ENCODE measurements around the gene AMFR.

The AMFR gene

DNA sequence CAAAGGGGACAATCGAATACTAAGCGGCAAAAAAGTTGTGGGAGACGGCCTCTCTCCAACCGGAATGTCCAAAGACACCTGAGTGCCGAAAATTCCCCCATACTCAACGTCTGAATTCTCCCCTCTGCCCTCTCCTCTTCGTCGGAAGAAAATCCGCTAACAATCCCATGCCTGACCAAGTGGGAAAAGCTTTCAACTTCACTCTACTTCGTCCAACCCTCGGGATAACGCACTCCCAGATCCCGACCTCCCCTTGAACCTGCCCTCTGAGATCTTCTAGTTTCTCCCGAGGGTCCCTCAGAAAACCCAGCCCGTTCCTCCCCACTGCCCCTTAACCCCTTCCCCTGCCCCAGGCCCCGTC is 961 bp downstream of the AMFR start:
- in situ Hi-C loops (cut with MboI; ENCODE audit: low sequenced_read_pairs): no loop called here

DNA sequence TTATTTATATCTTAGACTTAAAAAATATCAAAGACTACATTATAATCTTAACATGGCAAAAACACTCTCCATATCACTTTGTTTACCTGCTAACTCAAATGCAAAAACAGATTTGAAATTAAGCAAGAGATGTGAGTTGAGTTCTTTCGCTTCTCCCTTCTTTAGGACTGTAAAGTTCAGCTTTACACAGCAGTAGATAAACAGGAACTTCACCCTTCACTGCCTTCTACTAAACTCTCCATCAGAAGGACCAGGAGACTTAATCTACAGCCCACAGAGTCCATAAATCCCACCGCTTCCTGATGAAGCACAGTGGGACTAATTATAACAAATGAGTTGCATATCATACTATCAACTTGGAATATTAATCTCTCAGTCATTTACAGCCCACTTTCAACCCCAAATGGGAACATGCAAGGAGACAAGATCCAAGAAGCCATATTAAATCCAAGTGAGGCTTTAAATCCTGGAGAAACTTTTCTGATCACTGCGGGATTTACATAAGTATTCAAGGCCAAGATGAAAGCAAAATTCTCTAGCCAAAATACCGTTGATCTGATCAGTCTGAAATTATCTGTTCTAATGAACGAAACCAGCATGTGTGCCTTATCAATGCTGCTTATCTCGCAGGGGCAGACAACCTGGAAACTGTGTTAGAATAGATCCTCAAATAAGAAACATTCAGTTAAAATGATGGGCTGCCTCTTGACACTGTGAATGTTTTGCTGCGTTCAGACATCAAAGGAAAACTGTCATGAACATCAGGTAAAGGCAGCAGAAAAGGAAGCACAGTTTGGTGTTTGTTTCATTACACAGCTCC is 1.6 kb downstream of the AMFR start:
- in situ Hi-C loops (cut with MboI; ENCODE audit: low sequenced_read_pairs): no loop called here

DNA sequence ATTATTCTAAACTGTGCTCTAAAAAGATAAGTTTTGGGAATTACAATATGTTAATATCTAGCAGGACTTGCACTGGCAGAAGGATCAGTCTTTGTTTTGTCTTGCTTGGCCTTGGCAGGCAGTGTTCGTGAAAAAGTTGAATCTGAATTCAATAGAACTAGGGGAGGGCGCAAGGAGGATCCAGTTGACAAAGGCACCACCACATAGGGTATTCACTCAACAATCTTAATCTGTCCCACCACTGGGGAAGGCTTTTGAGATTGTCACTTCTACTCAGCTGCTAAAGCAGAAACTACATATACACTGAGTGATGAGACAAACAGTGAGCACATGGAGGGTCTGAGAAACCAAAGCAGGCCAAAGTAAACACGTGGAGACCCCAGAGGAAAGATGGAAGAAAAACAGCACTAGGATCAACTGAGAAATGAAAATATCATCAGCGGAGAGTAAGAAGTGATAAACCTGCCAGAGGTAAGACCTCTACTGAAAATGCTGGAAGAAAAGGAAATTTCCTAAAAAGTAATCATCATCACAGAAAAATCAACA is 2.4 kb downstream of the AMFR start:
- in situ Hi-C loops (cut with MboI; ENCODE audit: low sequenced_read_pairs): no loop called here

DNA sequence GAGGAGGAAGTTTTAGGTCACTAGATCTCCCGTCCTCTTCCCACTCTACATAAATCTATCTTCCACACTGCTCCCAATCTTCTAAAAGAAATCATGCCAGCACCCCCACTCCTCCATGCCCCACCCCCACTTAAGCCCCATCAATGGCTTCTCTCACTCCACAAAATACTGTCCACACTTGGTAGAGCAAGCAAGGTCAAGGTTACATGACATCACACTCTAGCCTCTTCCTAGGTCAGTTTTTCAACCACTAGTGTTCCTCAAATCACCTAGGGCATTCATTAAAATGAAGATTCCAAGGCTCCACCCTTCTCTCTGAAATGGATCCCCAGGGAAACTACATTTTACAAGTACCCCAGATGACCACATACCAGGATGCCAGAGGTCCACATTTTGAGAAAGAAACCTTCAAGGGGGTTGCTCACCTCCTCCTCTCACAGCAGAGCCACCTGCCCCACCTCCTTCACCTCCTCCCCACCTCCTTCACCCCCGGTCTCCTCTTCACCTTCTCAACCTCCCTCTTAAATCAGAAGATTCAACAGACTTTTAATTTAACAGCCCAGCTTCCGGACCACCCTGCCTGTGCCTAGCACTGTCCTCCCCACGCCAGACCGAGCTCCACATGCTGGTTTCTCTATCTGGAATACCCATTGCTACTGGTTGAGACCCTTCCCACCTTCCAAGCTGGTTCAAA is 3.2 kb downstream of the AMFR start:
- in situ Hi-C loops (cut with MboI; ENCODE audit: low sequenced_read_pairs): no loop called here

- in situ Hi-C loops (cut with MboI; ENCODE audit: low sequenced_read_pairs): no loop called here
Measured at GRCh38 chr16:56421313-56421712, 4.0 kb downstream of the AMFR start.

DNA sequence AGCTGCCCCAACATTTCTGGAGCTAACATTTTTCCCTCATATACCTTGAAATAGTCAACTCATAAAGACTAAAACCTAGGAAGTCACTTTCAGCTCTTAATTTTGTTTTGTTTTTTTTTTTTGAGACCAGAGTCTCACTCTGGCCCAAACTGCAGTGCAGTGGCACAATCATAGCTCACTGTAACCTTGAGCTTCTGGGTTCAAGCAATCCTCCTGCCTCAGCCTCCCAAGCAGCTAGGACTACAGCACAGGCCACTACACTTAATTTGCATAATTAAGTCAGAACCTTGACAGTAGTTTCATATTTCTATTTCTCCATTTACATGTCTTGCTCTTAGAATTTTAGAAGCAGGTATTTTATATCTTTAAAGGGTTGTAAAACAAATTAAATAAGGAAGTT is 4.7 kb downstream of the AMFR start:
- in situ Hi-C loops (cut with MboI; ENCODE audit: low sequenced_read_pairs): no loop called here

GRCh38 chr16:56419740-56420548 is 5.4 kb downstream of the AMFR start:
- in situ Hi-C loops (cut with MboI; ENCODE audit: low sequenced_read_pairs): no loop called here

DNA sequence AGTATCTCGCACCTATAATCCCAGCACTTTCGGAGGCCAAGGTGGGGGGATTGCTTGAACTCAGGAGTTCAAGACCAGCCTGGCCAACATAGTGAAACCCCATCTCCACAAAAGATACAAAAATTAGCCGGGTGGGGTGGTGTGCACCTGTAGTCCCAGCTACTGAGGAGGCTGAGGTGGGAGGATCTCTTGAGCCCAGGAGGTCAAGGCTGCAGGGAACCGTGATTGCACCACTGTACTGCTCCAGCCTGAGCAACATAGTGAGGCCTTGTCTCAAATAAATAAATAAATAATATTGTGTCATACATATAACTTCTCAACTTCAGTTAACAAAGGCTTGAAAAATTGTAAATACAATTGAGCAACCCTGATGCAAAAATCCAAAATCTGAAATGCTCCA is 8.2 kb downstream of the AMFR start:
- in situ Hi-C loops (cut with MboI; ENCODE audit: low sequenced_read_pairs): no loop called here

GRCh38 chr16:56415875-56416274 is 9.5 kb downstream of the AMFR start:
- in situ Hi-C loops (cut with MboI; ENCODE audit: low sequenced_read_pairs): no loop called here

GRCh38 chr16:56414366-56414765 is 11.0 kb downstream of the AMFR start:
- in situ Hi-C loops (cut with MboI; ENCODE audit: low sequenced_read_pairs): no loop called here

GRCh38 chr16:56413381-56413780 is 12.0 kb downstream of the AMFR start:
- in situ Hi-C loops (cut with MboI; ENCODE audit: low sequenced_read_pairs): no loop called here

GRCh38 chr16:56411624-56412023 is 13.7 kb downstream of the AMFR start:
- in situ Hi-C loops (cut with MboI; ENCODE audit: low sequenced_read_pairs): no loop called here

GRCh38 chr16:56411123-56411522 is 14.2 kb downstream of the AMFR start:
- in situ Hi-C loops (cut with MboI; ENCODE audit: low sequenced_read_pairs): no loop called here

GRCh38 chr16:56409195-56409594 is 16.1 kb downstream of the AMFR start:
- in situ Hi-C loops (cut with MboI; ENCODE audit: low sequenced_read_pairs): no loop called here

- in situ Hi-C loops (cut with MboI; ENCODE audit: low sequenced_read_pairs): no loop called here
Measured at GRCh38 chr16:56408379-56409098, 16.8 kb downstream of the AMFR start.

DNA sequence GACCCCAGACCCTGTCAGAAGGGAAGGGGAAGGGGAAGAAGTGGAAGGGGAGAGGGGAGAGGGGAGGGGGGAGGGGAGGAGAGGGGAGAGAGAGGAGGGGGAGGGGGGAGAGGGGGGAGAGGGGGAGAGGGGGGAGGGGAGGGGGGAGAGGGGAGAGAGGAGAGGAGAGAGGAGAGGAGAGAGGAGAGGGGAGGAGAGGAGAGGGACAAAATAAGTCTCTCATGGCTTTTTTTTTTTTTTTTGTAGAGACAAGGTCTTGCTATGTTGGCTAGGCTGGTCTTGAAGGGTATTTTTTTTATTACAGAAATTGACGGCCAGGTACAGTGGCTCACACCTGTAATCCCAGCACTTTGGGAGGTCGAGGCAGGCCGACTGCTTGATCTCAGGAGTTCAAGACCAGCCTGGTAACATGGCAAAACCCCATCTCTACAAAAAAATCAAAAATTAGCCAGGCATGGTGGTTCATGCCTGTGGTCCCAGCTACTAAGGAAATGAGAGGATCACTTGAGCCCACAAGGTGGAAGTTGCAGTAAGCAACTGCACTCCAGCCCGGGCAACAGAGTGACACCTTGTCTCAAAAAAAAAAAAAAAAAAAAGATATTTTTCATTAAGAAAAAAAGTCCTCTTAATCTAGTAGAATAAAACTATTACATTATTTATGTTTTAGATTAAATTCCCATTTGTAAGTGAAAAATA is 19.2 kb downstream of the AMFR start:
- in situ Hi-C loops (cut with MboI; ENCODE audit: low sequenced_read_pairs): no loop called here

GRCh38 chr16:56401482-56401881 is 23.9 kb downstream of the AMFR start:
- in situ Hi-C loops (cut with MboI; ENCODE audit: low sequenced_read_pairs): no loop called here

GRCh38 chr16:56400458-56400857 is 24.9 kb downstream of the AMFR start:
- in situ Hi-C loops (cut with MboI; ENCODE audit: low sequenced_read_pairs): no loop called here

DNA sequence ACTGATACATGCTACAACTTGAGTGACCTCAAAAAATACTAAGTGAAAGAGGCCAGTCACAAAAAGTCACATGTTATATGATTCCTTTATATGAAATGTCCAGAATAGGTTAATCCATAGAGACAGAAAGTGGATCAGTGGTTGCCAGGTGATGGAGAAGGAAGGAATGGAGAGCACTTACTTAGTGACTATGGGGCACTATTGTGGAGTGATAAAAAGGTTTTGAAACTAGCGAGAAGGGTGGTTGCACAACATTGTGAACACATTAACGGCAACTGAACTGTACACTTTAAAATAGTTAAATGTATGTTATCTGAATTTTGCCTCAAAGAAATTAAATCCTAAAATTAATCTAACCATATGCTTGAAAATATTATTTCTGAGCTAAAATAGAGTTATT is 25.9 kb downstream of the AMFR start:
- in situ Hi-C loops (cut with MboI; ENCODE audit: low sequenced_read_pairs): no loop called here

GRCh38 chr16:56399047-56399446 is 26.3 kb downstream of the AMFR start:
- in situ Hi-C loops (cut with MboI; ENCODE audit: low sequenced_read_pairs): no loop called here

Data from HL-60/S4 (cell line).